Measurements from ENCODE around the gene PPP1R10. TPM values are rescaled to one million over a fixed set of nuclear protein-coding genes. Genes with fewer than 3 reads are reported as not detected.

PPP1R10 gene
- total RNA-seq, 1 experiment from 2014 or later, result 103 TPM

- no peaks in the 10 kb centered on the region for H3K9me3 Mint-ChIP-seq (ENCODE audit: unreplicated experiment)
- peaks cover 7% of the 10 kb centered on the region for H3K4me1 Mint-ChIP-seq (ENCODE audit: insufficient read depth, unreplicated experiment)
- peaks cover 60% of the 10 kb centered on the region for H3K36me3 Mint-ChIP-seq (ENCODE audit: insufficient read depth, unreplicated experiment)
- H3K27ac Mint-ChIP-seq (ENCODE audit: low read depth, unreplicated experiment), result no peak overlapping the region
- DNase-seq (ENCODE audit: unreplicated experiment), result no peak
- no peak overlapping the region for H3K4me3 Mint-ChIP-seq (ENCODE audit: unreplicated experiment)
- CTCF ChIA-PET, result no interaction called here
- intact Hi-C loops (cut with micrococcal nuclease), result no loop called here
- no TSS peak for BruUV-seq (replicated peaks)
- TF ChIP-seq, protein P1, sequence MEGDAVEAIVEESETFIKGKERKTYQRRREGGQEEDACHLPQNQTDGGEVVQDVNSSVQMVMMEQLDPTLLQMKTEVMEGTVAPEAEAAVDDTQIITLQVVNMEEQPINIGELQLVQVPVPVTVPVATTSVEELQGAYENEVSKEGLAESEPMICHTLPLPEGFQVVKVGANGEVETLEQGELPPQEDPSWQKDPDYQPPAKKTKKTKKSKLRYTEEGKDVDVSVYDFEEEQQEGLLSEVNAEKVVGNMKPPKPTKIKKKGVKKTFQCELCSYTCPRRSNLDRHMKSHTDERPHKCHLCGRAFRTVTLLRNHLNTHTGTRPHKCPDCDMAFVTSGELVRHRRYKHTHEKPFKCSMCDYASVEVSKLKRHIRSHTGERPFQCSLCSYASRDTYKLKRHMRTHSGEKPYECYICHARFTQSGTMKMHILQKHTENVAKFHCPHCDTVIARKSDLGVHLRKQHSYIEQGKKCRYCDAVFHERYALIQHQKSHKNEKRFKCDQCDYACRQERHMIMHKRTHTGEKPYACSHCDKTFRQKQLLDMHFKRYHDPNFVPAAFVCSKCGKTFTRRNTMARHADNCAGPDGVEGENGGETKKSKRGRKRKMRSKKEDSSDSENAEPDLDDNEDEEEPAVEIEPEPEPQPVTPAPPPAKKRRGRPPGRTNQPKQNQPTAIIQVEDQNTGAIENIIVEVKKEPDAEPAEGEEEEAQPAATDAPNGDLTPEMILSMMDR (IDR thresholded peaks at IDR 0.05; ENCODE audit: unreplicated experiment), result no peak
- POLR2A ChIA-PET, result interaction anchor here (0.6 to 1.5 kb wide), 6 partner anchors 21 to 1031 kb away, joined by 3 to 5 read pairs (median 3); partner anchors contain the start of gene DHX16
- no peaks in the 10 kb centered on the region for H3K27me3 Mint-ChIP-seq (ENCODE audit: insufficient read depth, unreplicated experiment)
These were observed 34.1 kb upstream of the PPP1R10 start for GRCh38 chr6:30651143-30651542.

- Mint-ChIP-seq H3K27ac (ENCODE audit: low read depth, unreplicated experiment) (peak overlapping the region; percentile 71), H3K9me3 (ENCODE audit: unreplicated experiment) (no peaks in the 10 kb centered on the region), H3K4me1 (ENCODE audit: insufficient read depth, unreplicated experiment) (peaks cover 14% of the 10 kb centered on the region), H3K4me3 (ENCODE audit: unreplicated experiment) (peak overlapping the region; percentile 81), H3K36me3 (ENCODE audit: insufficient read depth, unreplicated experiment) (peaks cover 51% of the 10 kb centered on the region), H3K27me3 (ENCODE audit: insufficient read depth, unreplicated experiment) (no peaks in the 10 kb centered on the region)
- POLR2A ChIA-PET, result interaction anchor here (0.6 to 4.1 kb wide), 20 partner anchors 9 to 553 kb away, joined by 3 to 38 read pairs (median 5); partner anchors contain the start of genes DHX16, MDC1, MRPS18B and PPP1R10
- TF ChIP-seq, protein P1 (IDR thresholded peaks at IDR 0.05; ENCODE audit: unreplicated experiment), result no peak
- no TSS peak for BruUV-seq (replicated peaks)
- peak; percentile 59 for DNase-seq (ENCODE audit: unreplicated experiment)
- CTCF ChIA-PET, result interaction anchor here (0.6 to 1.5 kb wide), 3 partner anchors 18 to 122 kb away, joined by 3 to 4 read pairs (median 3); no protein-coding TSS in a partner anchor
- intact Hi-C loops (cut with micrococcal nuclease), result no loop called here
These were observed 30.4 kb upstream of the PPP1R10 start for GRCh38 chr6:30647242-30648116.

GRCh38 chr6:30646450-30647241 is 29.6 kb upstream of the PPP1R10 start, which contains the start of gene C6orf136:
TSS of gene C6orf136 (plus strand) at chr6:30647133. CDS start at chr6:30647232, 99 bp downstream.
- Mint-ChIP-seq H3K27me3 (ENCODE audit: insufficient read depth, unreplicated experiment) (no peaks in the 10 kb centered on the region), H3K4me3 (ENCODE audit: unreplicated experiment) (peak within 1 kb of the TSS; percentile 81), H3K4me1 (ENCODE audit: insufficient read depth, unreplicated experiment) (peaks cover 14% of the 10 kb centered on the region), H3K27ac (ENCODE audit: low read depth, unreplicated experiment) (peak within 1 kb of the TSS; percentile 71), H3K36me3 (ENCODE audit: insufficient read depth, unreplicated experiment) (peaks cover 43% of the 10 kb centered on the region), H3K9me3 (ENCODE audit: unreplicated experiment) (no peaks in the 10 kb centered on the region)
- peak; percentile 91 for DNase-seq (ENCODE audit: unreplicated experiment)
- intact Hi-C loops (cut with micrococcal nuclease), result no loop called here
- TF ChIP-seq, protein P1 (IDR thresholded peaks at IDR 0.05; ENCODE audit: unreplicated experiment), result no peak
- ChIA-PET CTCF (interaction anchor here (0.5 to 1.0 kb wide), 4 partner anchors 34 to 1243 kb away, joined by 3 to 4 read pairs (median 4); no protein-coding TSS in a partner anchor), POLR2A (interaction anchor here (0.6 to 4.1 kb wide), 12 partner anchors 10 to 554 kb away, joined by 3 to 38 read pairs (median 4); partner anchors contain the start of genes DHX16, MRPS18B, PPP1R10 and PRR3)
- TSS peak; percentile 15 for BruUV-seq (replicated peaks)
